ENCODE measurements around the gene TMEM171. TPM values are rescaled to one million over a fixed set of nuclear protein-coding genes. Genes with fewer than 3 reads are reported as not detected.

Gene TMEM171
- total and polyA plus RNA-seq, 10 donors: 1.9 to 38.0 (median 19.5) TPM

GRCh38 chr5:73160239-73160671 lies 39.9 kb downstream of the TMEM171 start:
- DNase-seq: no peak
- Histone ChIP-seq H3K4me3 (no peak overlapping the region), H3K27me3 (replicated peaks in 1 of 7) (peaks cover 0 to 91% (median 12%) of the 10 kb centered on the region in 7 donors), H3K27ac (no peak overlapping the region), H3K4me1 (peaks cover 0 to 16% (median 3%) of the 10 kb centered on the region in 6 donors), H3K36me3 (no peaks in the 10 kb centered on the region), H3K9me3 (no peaks in the 10 kb centered on the region)
- TF ChIP-seq POLR2AphosphoS5 (IDR thresholded peaks at IDR 0.05) (no peak), CTCF (IDR thresholded peaks at IDR 0.05 in 8 of 11, conservative IDR thresholded peaks at IDR 0.05 in 3 of 11) (no peak), POLR2A (IDR thresholded peaks at IDR 0.05) (no peak)
- intact Hi-C loops (cut with DNase I; ENCODE audit: low total_unique reads): no loop called here
- WGBS, 5 donors: 16 to 35% (median 24%) methylated on average over 4 of the region's 4 CpGs

GRCh38 chr5:73170522-73170921 lies 50.1 kb downstream of the TMEM171 start:
- H3K27ac ChIP-seq: no peak overlapping the region
- H3K4me1 ChIP-seq: peaks cover 0 to 4% (median 0%) of the 10 kb centered on the region in 6 donors
- no peak overlapping the region for H3K4me3 ChIP-seq
- H3K36me3 ChIP-seq: no peaks in the 10 kb centered on the region
- TF ChIP-seq CTCF (IDR thresholded peaks at IDR 0.05 in 8 of 11, conservative IDR thresholded peaks at IDR 0.05 in 3 of 11) (peak in 9 of 11 experiments; percentile 19 to 65 (median 46)), POLR2AphosphoS5 (IDR thresholded peaks at IDR 0.05) (no peak)
- intact Hi-C loops (cut with DNase I; ENCODE audit: low total_unique reads): no loop called here
- peaks cover 0 to 7% (median 0%) of the 10 kb centered on the region in 8 donors for H3K9me3 ChIP-seq
- DNase-seq: no peak
- peaks cover 0 to 94% (median 0%) of the 10 kb centered on the region in 7 donors for H3K27me3 ChIP-seq (replicated peaks in 1 of 7)

- peaks cover 0 to 7% (median 0%) of the 10 kb centered on the region in 8 donors for H3K9me3 ChIP-seq
- DNase-seq: no peak
- no peak overlapping the region for H3K27ac ChIP-seq
- H3K36me3 ChIP-seq: no peaks in the 10 kb centered on the region
- intact Hi-C loops (cut with DNase I; ENCODE audit: low total_unique reads): no loop called here
- no peak for TF ChIP-seq POLR2AphosphoS5 (IDR thresholded peaks at IDR 0.05)
- TF ChIP-seq POLR2A (IDR thresholded peaks at IDR 0.05): no peak
- TF ChIP-seq CTCF (IDR thresholded peaks at IDR 0.05 in 8 of 11, conservative IDR thresholded peaks at IDR 0.05 in 3 of 11): no peak
- H3K4me1 ChIP-seq: peaks cover 0 to 4% (median 0%) of the 10 kb centered on the region in 6 donors
- no peak overlapping the region for H3K4me3 ChIP-seq
- H3K27me3 ChIP-seq (replicated peaks in 1 of 7): peaks cover 0 to 94% (median 0%) of the 10 kb centered on the region in 7 donors
Observed at GRCh38 chr5:73171495-73171894, 51.1 kb downstream of the TMEM171 start.

GRCh38 chr5:73172951-73173350 lies 52.6 kb downstream of the TMEM171 start, which contains the start of gene TMEM174:
TSS of gene TMEM174 (plus strand) at chr5:73173193. CDS start at chr5:73173244, 51 bp downstream.
- Histone ChIP-seq H3K4me3 (no peak within 1 kb of the TSS), H3K27me3 (replicated peaks in 1 of 7) (peaks cover 0 to 94% (median 0%) of the 10 kb centered on the region in 7 donors), H3K27ac (no peak within 1 kb of the TSS), H3K4me1 (peaks cover 0 to 4% (median 0%) of the 10 kb centered on the region in 6 donors), H3K36me3 (no peaks in the 10 kb centered on the region), H3K9me3 (peaks cover 0 to 7% (median 0%) of the 10 kb centered on the region in 8 donors)
- no peak for TF ChIP-seq POLR2A (IDR thresholded peaks at IDR 0.05)
- intact Hi-C loops (cut with DNase I; ENCODE audit: low total_unique reads): no loop called here
- WGBS, 5 donors: 89 to 99% (median 94%) methylated on average over 5 of the region's 5 CpGs
- DNase-seq: no peak

Data from spleen (tissue), 11 donors.